NB4 (cell line): ENCODE measurements around the gene SPPL3.

Source experiments
- DNase-seq: peaks from one replicate; pipeline ENCODE4 v3.0.0; 2010; ENCODE audit warnings: low read depth
- H3K4me3 ChIP-seq: one replicate; pipeline ENCODE4 v1.5.1; 2011; ENCODE audit warnings: mild to moderate bottlenecking, low read depth, low read length, moderate library complexity
- MYC ChIP-seq: IDR thresholded peaks from 2 replicates; pipeline ENCODE4 v1.6.1; 2011; ENCODE audit warnings: low read depth, low read length
- POLR2A ChIP-seq: IDR thresholded peaks from 2 replicates; pipeline ENCODE4 v1.6.1; 2011; ENCODE audit warnings: mild to moderate bottlenecking; ENCODE audit not compliant: insufficient read length; ENCODE audit errors: extremely low read depth
- TF ChIP-seq, protein P1 (sequence below): IDR thresholded peaks from one replicate; pipeline ENCODE4 v1.5.1; 2012; ENCODE audit warnings: low read depth, low read length
- TF ChIP-seq, protein P2 (sequence below): IDR thresholded peaks from 2 replicates; pipeline ENCODE4 v1.6.1; 2011; ENCODE audit warnings: low read depth, low read length

The SPPL3 gene

DNA sequence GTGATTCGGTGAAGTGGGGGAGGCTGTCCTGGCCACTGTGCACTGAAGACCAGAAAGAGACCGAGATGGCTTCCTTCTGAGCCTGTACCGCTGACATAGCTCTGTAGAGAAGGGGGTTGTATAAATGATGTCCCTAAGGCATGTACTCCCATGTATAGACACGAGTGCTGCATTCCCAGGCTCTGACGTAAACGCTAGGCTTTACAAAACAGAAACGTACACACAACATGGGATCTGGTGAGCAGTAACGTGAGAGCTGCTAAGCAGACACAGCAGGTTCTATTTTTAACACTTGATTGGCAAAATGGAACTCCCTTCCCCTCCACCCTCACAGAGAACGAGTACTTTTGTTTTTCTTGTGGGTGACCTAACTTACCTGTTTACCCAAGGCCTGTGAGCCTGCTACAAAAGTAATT lies 142.6 kb downstream of the SPPL3 start:
- no peak overlapping the region for H3K4me3 ChIP-seq
- no peak for DNase-seq
- TF ChIP-seq, protein P1, sequence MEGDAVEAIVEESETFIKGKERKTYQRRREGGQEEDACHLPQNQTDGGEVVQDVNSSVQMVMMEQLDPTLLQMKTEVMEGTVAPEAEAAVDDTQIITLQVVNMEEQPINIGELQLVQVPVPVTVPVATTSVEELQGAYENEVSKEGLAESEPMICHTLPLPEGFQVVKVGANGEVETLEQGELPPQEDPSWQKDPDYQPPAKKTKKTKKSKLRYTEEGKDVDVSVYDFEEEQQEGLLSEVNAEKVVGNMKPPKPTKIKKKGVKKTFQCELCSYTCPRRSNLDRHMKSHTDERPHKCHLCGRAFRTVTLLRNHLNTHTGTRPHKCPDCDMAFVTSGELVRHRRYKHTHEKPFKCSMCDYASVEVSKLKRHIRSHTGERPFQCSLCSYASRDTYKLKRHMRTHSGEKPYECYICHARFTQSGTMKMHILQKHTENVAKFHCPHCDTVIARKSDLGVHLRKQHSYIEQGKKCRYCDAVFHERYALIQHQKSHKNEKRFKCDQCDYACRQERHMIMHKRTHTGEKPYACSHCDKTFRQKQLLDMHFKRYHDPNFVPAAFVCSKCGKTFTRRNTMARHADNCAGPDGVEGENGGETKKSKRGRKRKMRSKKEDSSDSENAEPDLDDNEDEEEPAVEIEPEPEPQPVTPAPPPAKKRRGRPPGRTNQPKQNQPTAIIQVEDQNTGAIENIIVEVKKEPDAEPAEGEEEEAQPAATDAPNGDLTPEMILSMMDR: no peak
- no peak for TF ChIP-seq POLR2A
- TF ChIP-seq, protein P2, sequence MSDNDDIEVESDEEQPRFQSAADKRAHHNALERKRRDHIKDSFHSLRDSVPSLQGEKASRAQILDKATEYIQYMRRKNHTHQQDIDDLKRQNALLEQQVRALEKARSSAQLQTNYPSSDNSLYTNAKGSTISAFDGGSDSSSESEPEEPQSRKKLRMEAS: no peak
- TF ChIP-seq MYC: no peak

DNA sequence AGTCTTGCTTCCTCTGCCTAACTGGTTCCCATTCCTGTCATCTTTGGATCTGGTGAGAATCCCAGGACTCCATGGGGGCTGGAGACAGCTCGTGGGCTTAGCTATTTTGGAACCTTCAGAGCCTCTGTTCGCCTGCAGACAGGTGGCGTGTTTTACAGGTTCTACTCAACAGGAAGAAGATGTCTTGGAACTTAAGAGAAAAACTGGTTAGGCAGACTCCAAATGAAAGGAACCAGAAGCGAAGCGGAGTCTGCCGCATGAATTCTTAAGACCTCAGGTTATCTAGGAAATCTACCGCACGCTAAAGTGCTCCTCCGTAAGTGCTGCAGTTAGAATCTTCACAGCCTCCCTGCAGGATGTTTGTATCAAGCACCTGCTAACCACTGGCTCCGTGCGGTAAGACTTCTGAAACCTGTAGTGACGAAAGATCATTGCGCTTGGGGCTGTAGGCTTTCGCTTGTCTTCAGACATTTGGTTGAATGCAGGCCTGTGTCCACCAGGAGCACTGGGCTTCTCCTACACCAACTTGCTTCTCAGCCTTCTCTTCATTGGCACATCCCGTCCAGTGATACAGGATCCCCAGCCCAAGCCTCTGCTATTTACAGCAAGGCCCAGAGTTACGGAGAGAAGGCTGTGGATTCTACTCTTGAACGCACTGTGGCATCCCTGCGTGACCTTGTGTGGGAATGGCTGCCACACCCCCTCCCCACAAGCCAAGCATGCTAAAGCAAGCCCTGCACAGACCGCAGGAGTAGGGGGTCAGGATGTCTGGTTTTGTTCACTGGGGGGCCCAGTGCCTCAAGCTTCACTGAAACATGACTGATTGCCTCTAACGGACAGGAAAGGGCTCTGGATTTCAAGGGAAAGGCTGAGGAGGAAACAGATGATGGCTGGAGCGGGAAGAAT lies 143.6 kb downstream of the SPPL3 start:
- DNase-seq: no peak
- H3K4me3 ChIP-seq: no peak overlapping the region
- TF ChIP-seq, protein P1: no peak
- TF ChIP-seq POLR2A: no peak
- TF ChIP-seq, protein P2: no peak
- TF ChIP-seq MYC: no peak

DNA sequence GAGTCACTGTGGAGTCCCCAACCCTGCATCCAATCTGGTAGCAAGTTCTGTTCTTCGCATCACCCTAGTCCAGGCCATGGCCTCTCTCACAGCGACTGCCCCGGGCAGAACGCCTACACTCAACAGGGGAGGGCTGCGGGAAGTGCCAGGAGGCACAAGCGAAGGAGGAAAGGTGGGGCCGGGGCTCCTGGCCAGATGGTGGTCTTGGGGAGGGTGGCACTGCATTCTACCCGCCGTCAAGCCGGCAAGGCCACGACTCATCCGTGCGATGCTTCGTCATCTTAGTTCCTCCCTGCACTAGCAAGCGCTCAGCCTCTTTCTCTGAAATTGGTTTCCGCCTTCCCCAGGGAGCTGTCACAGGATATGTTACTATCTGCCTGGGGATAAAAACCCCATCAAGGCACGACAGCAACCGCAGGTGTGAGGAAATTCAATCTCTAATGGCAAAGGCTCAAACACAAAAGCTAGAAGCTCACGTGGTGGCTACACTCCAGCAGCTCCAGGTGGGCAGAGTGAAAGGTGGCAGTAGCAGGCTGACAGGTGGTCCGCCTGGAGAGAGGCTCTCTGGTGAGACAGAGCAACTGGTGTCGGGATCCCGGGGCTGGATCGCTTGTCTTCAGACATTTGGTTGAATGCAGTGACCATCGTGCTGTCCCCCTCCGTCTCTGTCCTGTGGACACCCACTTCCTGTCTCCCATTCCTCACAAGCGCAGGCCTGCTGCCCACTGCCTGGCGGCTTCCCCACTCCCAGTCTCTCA lies 144.4 kb downstream of the SPPL3 start:
- peak; percentile 95 for DNase-seq
- TF ChIP-seq POLR2A: no peak
- TF ChIP-seq, protein P2: peak; percentile 51
- peak; percentile 37; the same call in 1 of the 2 replicates for TF ChIP-seq MYC

DNA sequence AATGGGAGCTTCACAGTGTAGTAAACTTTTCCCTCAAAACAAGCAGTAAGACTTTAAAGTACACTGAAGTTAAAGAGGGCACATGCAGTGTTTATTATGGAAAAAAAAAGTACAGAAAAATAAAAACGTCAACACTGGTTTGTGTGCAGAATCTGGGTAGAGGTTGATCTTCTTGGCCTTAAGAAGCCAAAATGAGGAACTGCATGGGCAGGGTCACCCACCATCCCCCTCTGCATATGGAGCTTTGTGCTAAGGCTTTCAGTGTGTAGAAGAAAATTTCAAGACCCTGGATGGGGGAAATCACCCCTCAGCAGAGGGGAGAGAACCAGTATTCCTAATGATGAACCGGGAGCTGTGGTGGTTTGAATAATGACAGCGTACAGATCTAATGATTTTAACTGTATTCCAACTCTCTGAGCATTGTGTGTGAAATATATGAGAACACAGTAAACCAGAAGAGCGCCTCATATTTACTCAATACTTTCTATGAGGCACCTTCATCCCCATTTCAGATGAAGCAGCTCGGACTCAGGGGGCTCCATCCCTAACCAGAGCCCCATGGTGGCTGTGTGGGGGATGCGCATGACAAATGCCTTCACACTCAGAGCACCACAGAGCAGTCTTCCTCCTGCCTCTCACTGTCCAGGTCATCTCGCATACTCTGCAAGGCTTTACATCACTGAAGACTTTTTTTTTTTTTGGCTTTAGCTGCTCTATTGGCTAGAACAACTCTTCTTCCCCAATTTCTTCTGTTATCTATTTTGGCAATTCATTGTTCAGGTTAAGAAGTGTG lies 145.2 kb downstream of the SPPL3 start:
- DNase-seq: peak; percentile 65
- no peak for TF ChIP-seq POLR2A
- TF ChIP-seq, protein P1: no peak
- TF ChIP-seq, protein P2: no peak
- no peak overlapping the region for H3K4me3 ChIP-seq

More for the DNA sequence above, 144.4 kb downstream of the SPPL3 start:
- H3K4me3 ChIP-seq: no peak overlapping the region

DNA sequence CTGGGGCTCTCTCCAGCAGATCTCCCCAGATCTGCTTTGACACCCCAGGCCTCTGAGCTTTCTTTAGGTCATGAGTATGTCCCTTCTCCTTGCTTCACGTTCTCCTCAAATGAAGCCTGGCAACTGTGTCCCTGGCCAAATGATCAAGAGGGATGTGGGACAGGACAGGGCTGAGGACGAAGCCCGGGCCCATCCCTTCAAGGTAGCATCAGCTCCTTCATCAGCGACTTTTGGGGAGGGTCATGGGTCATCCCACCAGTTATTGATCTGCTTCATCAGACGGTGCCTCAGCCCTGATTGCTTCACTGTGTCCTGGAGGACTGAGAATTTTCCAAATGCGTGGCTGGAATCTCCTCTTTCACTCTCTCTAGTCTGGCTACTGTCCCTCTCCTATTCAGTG lies 146.2 kb downstream of the SPPL3 start:
- no peak overlapping the region for H3K4me3 ChIP-seq
- TF ChIP-seq POLR2A: no peak
- TF ChIP-seq, protein P2: no peak
- no peak for DNase-seq

DNA sequence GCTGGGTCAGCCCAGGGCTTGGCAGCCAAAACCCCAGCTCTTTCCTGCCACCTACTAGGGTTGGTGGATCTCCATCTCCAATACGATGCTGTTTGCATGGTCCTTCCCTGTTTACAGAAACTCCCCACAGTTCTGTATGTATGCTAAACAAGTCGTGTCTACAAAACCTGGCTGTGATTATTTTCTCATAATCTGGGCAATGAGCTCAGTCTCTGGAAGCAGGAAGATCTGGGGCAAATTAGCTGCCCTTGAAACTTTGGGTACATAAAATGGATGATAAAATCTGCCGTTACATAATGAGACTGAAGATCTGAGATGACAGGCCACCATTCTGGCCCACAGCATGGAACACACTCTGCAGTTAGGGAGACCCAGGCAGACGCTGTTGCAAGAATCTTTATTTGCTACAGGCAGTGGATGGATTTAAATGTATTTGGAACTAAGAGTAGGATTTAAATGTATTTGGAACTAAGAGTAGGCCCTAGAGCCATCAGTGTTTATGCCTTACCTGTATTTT lies 146.9 kb downstream of the SPPL3 start:
- no peak for DNase-seq
- no peak overlapping the region for H3K4me3 ChIP-seq
- no peak for TF ChIP-seq POLR2A

DNA sequence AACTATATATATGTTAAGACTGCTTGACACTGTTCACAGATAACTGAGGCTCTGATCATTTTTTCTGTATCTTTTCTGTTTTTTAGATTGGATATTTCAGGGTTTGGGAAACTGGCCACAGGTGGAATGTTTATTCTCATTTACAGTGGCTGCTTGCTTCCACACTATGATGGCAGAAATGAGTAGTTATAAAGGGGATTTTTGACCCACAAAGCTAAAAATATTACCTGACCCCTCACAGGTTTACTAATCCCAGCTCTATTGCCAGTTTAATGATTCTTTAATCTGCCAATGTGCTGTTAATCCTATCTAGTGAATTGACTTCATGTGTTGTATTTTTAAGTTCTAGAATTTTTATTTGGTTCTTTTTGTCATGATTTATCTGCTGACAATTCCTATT lies 148.9 kb downstream of the SPPL3 start:
- no peak for TF ChIP-seq MYC
- TF ChIP-seq, protein P2: no peak
- no peak for TF ChIP-seq POLR2A
- TF ChIP-seq, protein P1: no peak
- H3K4me3 ChIP-seq: no peak overlapping the region
- DNase-seq: no peak
